Mucosa of stomach (tissue), 1 donor: ENCODE results near the gene DACT3.

Experiments used
- H3K27me3 ChIP-seq: one replicate; pipeline ENCODE4 v1.7.0; 2013; ENCODE audit warnings: mild to moderate bottlenecking, low read length; ENCODE audit not compliant: control insufficient read depth, insufficient read depth
- H3K36me3 ChIP-seq: one replicate; pipeline ENCODE4 v1.7.0; 2013; ENCODE audit warnings: low read length; ENCODE audit not compliant: control insufficient read depth, insufficient read depth
- H3K4me1 ChIP-seq: one replicate; pipeline ENCODE4 v1.7.0; 2013; ENCODE audit warnings: mild to moderate bottlenecking, low read length; ENCODE audit not compliant: control insufficient read depth, insufficient read depth
- H3K4me3 ChIP-seq: one replicate; pipeline ENCODE4 v1.7.0; 2013; ENCODE audit warnings: low read length
- H3K9ac ChIP-seq: one replicate; pipeline ENCODE4 v1.7.0; 2013; ENCODE audit warnings: mild to moderate bottlenecking, low read length, moderate library complexity
- H3K9me3 ChIP-seq: one replicate; pipeline ENCODE4 v1.7.0; 2013; ENCODE audit warnings: mild to moderate bottlenecking, low read length, moderate library complexity; ENCODE audit not compliant: control insufficient read depth
- donor health status: Pancreatic carcinoma.

Gene DACT3

DNA sequence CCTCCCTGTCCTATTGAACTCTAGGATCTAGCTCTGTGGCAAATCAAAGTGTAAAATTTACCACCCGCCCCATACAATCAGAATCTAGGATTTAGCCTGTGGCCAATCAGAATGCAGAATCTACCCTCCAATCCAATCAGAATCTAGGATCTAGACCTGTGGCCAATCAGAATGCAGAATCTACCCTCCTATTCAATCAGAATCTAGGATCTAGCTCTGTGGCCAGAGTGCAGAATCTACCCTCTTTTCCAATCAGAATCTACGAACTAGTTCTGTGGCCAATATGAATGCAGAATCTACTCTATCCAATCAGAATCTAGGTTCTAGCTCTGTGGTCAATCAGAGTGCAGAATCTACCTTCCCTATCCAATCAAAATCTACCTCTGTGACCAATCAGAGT is 30.1 kb upstream of the DACT3 start:
- Histone ChIP-seq H3K4me3 (no peak overlapping the region), H3K27me3 (no peaks in the 10 kb centered on the region), H3K4me1 (no peaks in the 10 kb centered on the region), H3K9ac (no peak overlapping the region), H3K36me3 (peaks cover 28% of the 10 kb centered on the region), H3K9me3 (no peaks in the 10 kb centered on the region)

- Histone ChIP-seq H3K9ac (no peak overlapping the region), H3K4me3 (no peak overlapping the region), H3K9me3 (no peaks in the 10 kb centered on the region), H3K27me3 (no peaks in the 10 kb centered on the region), H3K36me3 (peaks cover 27% of the 10 kb centered on the region), H3K4me1 (no peaks in the 10 kb centered on the region)
Measured at GRCh38 chr19:46689358-46689757, 28.4 kb upstream of the DACT3 start.

- no peak overlapping the region for H3K9ac ChIP-seq
- peaks cover 13% of the 10 kb centered on the region for H3K36me3 ChIP-seq
- H3K4me3 ChIP-seq = no peak overlapping the region
- no peaks in the 10 kb centered on the region for H3K9me3 ChIP-seq
- no peaks in the 10 kb centered on the region for H3K4me1 ChIP-seq
- no peaks in the 10 kb centered on the region for H3K27me3 ChIP-seq
Measured at GRCh38 chr19:46687438-46688145, 26.6 kb upstream of the DACT3 start.

DNA sequence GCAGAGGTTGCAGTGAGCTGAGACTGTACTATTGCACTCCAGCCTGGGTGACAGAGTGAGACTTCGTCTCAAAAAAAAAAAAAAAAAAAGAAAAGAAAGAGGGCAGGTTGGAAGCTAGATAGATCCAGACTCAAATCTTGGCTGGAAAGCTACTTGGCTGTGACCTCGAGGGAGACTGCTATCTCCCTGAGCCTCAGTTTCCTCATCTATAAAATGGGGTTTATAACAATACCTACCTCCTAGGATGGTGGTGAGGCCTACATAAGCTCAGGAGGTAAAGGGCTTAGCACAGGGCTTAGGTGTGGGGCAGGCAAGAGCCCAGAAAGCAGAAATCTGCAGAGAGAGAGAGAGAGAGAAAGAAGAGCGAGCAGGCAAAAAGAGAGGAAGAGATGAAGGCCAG is 24.2 kb upstream of the DACT3 start:
- no peaks in the 10 kb centered on the region for H3K4me1 ChIP-seq
- no peak overlapping the region for H3K9ac ChIP-seq
- no peak overlapping the region for H3K4me3 ChIP-seq
- no peaks in the 10 kb centered on the region for H3K36me3 ChIP-seq
- no peaks in the 10 kb centered on the region for H3K27me3 ChIP-seq
- no peaks in the 10 kb centered on the region for H3K9me3 ChIP-seq

GRCh38 chr19:46678110-46678732 is 17.2 kb upstream of the DACT3 start:
- Histone ChIP-seq H3K9ac (no peak overlapping the region), H3K4me1 (no peaks in the 10 kb centered on the region), H3K36me3 (peaks cover 18% of the 10 kb centered on the region), H3K9me3 (no peaks in the 10 kb centered on the region), H3K4me3 (no peak overlapping the region), H3K27me3 (no peaks in the 10 kb centered on the region)

DNA sequence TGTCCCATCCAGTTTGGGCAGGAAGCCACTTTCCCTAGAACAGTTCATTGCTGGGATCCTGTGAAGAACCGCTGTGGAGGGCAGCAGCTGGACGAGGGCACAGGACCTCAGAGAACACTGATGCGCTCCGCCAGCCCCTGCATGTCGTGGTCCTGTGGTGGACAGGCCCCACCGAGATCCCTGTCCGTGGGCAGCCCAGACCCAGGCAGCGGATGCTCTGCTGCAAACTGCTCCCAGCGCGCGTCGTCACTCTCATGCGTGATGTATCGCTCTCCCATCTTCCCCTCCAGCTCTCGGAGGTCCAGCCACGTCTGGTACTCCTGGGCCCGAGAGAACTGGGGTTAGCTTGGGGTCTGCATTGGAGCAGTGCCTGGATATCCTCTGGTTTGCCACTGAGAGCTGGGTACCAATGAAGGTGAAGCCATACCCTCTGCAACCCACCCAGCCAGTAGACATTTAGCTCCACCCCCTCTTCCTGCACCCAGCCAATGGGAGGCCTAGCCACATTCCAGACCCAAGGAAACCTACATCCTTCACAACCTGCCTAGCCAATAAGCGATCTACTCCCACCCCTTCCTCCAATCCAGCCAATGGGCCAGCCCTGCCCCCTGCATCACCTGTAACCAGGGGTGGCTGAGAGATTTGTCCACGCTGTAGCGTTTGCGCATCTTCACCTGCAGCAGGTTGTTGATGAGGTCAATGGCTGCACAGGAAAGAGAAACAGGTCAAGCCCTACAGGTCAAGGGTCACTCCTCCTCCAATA is 13.6 kb upstream of the DACT3 start:
- H3K9ac ChIP-seq = no peak overlapping the region
- H3K27me3 ChIP-seq = no peaks in the 10 kb centered on the region
- no peaks in the 10 kb centered on the region for H3K9me3 ChIP-seq
- H3K4me3 ChIP-seq = no peak overlapping the region
- no peaks in the 10 kb centered on the region for H3K4me1 ChIP-seq
- H3K36me3 ChIP-seq = peaks cover 18% of the 10 kb centered on the region

- H3K27me3 ChIP-seq = no peaks in the 10 kb centered on the region
- H3K9ac ChIP-seq = no peak overlapping the region
- peaks cover 8% of the 10 kb centered on the region for H3K36me3 ChIP-seq
- H3K4me1 ChIP-seq = no peaks in the 10 kb centered on the region
- H3K9me3 ChIP-seq = no peaks in the 10 kb centered on the region
- H3K4me3 ChIP-seq = no peak overlapping the region
Measured at GRCh38 chr19:46670813-46671212, 9.8 kb upstream of the DACT3 start.

DNA sequence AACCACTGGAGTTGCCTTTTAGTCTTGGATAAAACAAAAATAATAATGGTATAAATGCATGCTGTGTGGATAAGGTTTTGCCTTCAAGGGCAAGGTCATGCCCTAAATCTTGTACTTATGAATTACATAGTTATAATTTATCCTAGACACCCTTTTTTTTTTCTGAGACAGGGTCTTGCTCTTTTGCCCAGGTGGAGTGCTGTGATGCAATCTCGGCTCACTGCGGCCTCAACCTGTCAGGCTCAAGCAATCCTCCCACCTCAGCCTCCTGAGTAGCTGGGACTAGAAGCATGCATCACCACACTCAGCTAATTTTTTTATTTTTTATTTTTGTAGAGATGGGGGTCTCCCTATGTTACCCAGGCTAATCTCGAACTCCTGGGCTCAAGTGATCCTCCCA is 7.7 kb upstream of the DACT3 start:
- Histone ChIP-seq H3K4me3 (no peak overlapping the region), H3K27me3 (no peaks in the 10 kb centered on the region), H3K9me3 (no peaks in the 10 kb centered on the region), H3K36me3 (no peaks in the 10 kb centered on the region), H3K4me1 (no peaks in the 10 kb centered on the region), H3K9ac (no peak overlapping the region)

GRCh38 chr19:46665072-46665471 is 4.1 kb upstream of the DACT3 start:
- Histone ChIP-seq H3K9me3 (no peaks in the 10 kb centered on the region), H3K27me3 (peaks cover 7% of the 10 kb centered on the region), H3K4me3 (no peak overlapping the region), H3K9ac (no peak overlapping the region), H3K4me1 (peaks cover 12% of the 10 kb centered on the region), H3K36me3 (no peaks in the 10 kb centered on the region)

DNA sequence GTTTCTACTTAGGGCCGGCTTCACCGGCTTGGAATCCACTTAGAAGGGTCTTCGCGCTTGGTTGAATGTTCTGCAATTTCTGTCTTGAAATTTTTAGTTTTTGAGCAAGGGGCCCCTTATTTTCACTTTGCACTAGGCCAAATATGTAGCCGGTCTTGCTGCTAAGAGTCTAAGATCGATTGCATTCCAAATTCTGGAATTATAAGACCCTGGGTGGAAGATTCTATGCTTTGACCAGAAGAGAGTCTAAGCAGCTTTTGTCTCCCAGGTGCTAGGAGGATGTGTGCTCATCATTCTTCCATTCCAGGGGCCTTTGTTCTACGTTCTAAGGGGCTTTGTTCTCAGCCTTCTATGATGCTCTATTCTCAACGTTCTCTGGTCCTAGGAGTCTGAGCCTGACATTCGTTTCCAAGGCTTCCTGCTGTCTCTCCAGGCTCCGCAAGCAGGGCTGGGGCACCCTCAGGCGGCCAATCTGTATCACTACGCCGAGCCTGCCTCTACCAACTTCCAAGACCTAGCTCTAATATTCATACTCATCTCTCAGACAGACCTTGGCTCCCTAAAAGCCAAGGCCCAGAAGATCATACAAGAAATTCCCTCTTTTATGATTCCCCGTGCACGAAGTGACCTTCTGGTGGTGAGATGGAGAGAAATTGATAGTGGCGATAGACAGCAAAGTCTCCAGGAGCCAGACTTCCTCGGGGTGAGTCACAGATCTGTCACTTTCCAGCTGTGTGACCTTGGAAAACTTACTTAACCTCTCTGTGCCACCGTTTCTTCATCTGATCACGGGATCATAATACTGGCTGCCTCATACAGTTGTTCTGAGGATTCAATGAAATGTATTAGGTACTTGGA is 982 bp upstream of the DACT3 start:
- Histone ChIP-seq H3K4me1 (peaks cover 19% of the 10 kb centered on the region), H3K4me3 (peak overlapping the region; percentile 18), H3K36me3 (no peaks in the 10 kb centered on the region), H3K9ac (no peak overlapping the region), H3K27me3 (peaks cover 27% of the 10 kb centered on the region), H3K9me3 (no peaks in the 10 kb centered on the region)

GRCh38 chr19:46660551-46661019 is 397 bp downstream of the DACT3 start:
- Histone ChIP-seq H3K36me3 (no peaks in the 10 kb centered on the region), H3K4me1 (peaks cover 19% of the 10 kb centered on the region), H3K27me3 (peaks cover 27% of the 10 kb centered on the region), H3K9me3 (no peaks in the 10 kb centered on the region), H3K4me3 (peak overlapping the region; percentile 7), H3K9ac (peak overlapping the region; percentile 41)
